Measurements from ENCODE around the gene TM4SF20. TPM values are rescaled to one million over a fixed set of nuclear protein-coding genes. Genes with fewer than 3 reads are reported as not detected.

The TM4SF20 gene
- total RNA-seq, 1 donor from 2014 or later, result not detected

- no peak for DNase-seq (ENCODE audit: extremely low read depth, low read depth, low spot score)
These were observed 55.3 kb downstream of the TM4SF20 start for GRCh38 chr2:227323818-227324217.

- DNase-seq (ENCODE audit: extremely low read depth, low read depth, low spot score), result no peak
These were observed 56.4 kb downstream of the TM4SF20 start for GRCh38 chr2:227322530-227323205.

- no peak for DNase-seq (ENCODE audit: extremely low read depth, low read depth, low spot score)
These were observed 58.6 kb downstream of the TM4SF20 start for GRCh38 chr2:227320305-227321094.

DNA sequence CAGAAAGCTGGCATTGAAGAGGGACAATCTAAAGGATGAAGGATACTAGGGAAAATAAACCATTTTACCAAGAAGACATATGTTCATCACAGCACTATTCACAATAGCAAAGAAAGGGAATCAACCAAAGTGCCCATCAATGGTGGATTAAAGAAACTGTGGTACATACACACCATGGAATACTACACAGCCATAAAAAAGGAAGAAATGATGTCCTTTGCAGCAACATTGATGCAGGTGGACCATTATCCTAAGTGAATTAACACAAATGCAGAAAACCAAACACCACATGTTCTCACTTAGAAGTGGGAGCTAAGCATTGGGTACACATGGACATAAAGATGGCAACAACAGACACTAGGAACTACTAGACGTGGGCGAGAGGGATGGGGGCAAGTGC lies 61.3 kb downstream of the TM4SF20 start:
- no peak for DNase-seq (ENCODE audit: extremely low read depth, low read depth, low spot score)

- no peak for DNase-seq (ENCODE audit: extremely low read depth, low read depth, low spot score)
These were observed 65.8 kb downstream of the TM4SF20 start for GRCh38 chr2:227313310-227313709.

DNA sequence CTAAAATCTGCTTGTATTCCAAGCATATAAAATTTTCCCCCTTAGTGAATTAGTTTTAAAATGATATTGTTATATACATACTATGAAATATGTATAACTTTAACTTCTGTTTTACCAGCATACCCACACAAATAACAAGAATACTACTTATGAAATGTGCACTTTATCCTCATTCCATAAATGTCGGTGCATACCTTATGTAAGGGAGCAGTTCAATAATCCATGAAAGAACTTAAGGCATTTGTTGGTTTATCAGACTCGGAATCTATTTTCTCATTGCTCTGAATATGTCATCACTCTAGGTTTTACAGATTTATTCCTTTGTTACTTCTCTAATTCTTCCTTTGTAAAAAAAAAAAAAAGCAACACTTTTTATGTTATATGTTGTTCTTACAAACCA lies 66.5 kb downstream of the TM4SF20 start:
- DNase-seq (ENCODE audit: extremely low read depth, low read depth, low spot score), result no peak

Other genes with a start within 250 kb of the TM4SF20 start
- under 0.01 and 0.12 TPM in 2 replicates for gene COL4A4, start 215.1 kb downstream of the TM4SF20 start, total RNA-seq
- not detected in 2 replicates for gene COL4A3, start 214.7 kb downstream of the TM4SF20 start, total RNA-seq
- gene MFF, start 54.1 kb downstream of the TM4SF20 start, total RNA-seq, result 96.4 and 108 TPM in 2 replicates
- gene SCYGR1, start 8.6 kb upstream of the TM4SF20 start, total RNA-seq, result not detected in 2 replicates
- 62.4 and 68.7 TPM in 2 replicates for gene AGFG1, start 92.8 kb upstream of the TM4SF20 start, total RNA-seq
- gene SCYGR2, start 219.6 kb upstream of the TM4SF20 start, total RNA-seq, result not detected in 2 replicates
- not detected in 2 replicates for gene SCYGR3, start 235.5 kb upstream of the TM4SF20 start, total RNA-seq
- gene SCYGR4, start 238.2 kb upstream of the TM4SF20 start, total RNA-seq, result not detected in 2 replicates